GM12892 (cell line): ENCODE measurements around the gene P2RX7.

ENCODE experiments used
- POLR2A ChIP-seq: IDR thresholded peaks from 2 replicates; pipeline ENCODE4 v1.6.1; 2011; ENCODE audit warnings: low read depth, low read length, control low read depth
- POLR2AphosphoS5 ChIP-seq: IDR thresholded peaks from 2 replicates; pipeline ENCODE4 v1.6.1; 2011; ENCODE audit warnings: low read depth, low read length, control low read depth
- TAF1 ChIP-seq: IDR thresholded peaks from 2 replicates; pipeline ENCODE4 v1.6.1; 2011; ENCODE audit warnings: low read depth, mild to moderate bottlenecking, control low read depth, low read length, borderline replicate concordance

- TF ChIP-seq POLR2A: no peak
- no peak for TF ChIP-seq TAF1
- no peak for TF ChIP-seq POLR2AphosphoS5
Measured at GRCh38 chr12:121154793-121155375, 22.2 kb downstream of the P2RX7 start.
